ENCODE measurements around the gene PTPRN2.

DNA sequence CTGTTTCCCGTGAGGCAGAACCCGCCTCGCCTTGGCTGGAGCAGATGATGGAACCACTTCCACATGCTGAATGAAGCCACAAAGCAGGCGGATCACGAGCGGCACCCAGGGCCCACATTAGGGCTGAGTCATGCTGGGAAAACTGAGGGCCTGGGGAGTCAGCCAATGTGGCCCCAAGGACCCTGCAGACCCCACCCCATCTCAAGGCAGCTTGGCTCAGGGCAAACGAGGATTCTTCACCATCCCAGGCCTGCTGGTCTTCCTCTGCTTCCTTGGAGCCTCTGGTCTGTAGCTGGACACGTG is 762.9 kb downstream of the PTPRN2 start:
- TF ChIP-seq HDAC1 (IDR thresholded peaks at IDR 0.05) (no peak), RAD21 (CRISPR knock-in tag; conservative IDR thresholded peaks at IDR 0.05 in 1 of 2, IDR thresholded peaks at IDR 0.05 in 1 of 2) (no peak), TEAD4 (IDR thresholded peaks at IDR 0.05; ENCODE audit: low read length) (no peak), TEAD4 (CRISPR knock-in tag; IDR thresholded peaks at IDR 0.05; ENCODE audit: borderline replicate concordance) (no peak), RAD51 (IDR thresholded peaks at IDR 0.05; ENCODE audit: borderline replicate concordance, low read depth) (no peak), E2F3 (CRISPR knock-in tag; IDR thresholded peaks at IDR 0.05) (no peak), SRF (CRISPR knock-in tag; IDR thresholded peaks at IDR 0.05) (no peak), ZC3H4 (CRISPR knock-in tag; IDR thresholded peaks at IDR 0.05; ENCODE audit: borderline replicate concordance) (no peak)
- TF ChIP-seq, protein P1, sequence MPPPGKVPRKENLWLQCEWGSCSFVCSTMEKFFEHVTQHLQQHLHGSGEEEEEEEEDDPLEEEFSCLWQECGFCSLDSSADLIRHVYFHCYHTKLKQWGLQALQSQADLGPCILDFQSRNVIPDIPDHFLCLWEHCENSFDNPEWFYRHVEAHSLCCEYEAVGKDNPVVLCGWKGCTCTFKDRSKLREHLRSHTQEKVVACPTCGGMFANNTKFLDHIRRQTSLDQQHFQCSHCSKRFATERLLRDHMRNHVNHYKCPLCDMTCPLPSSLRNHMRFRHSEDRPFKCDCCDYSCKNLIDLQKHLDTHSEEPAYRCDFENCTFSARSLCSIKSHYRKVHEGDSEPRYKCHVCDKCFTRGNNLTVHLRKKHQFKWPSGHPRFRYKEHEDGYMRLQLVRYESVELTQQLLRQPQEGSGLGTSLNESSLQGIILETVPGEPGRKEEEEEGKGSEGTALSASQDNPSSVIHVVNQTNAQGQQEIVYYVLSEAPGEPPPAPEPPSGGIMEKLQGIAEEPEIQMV (tag; conservative IDR thresholded peaks at IDR 0.05; ENCODE audit: low read depth) = no peak
- TF ChIP-seq, protein P2, sequence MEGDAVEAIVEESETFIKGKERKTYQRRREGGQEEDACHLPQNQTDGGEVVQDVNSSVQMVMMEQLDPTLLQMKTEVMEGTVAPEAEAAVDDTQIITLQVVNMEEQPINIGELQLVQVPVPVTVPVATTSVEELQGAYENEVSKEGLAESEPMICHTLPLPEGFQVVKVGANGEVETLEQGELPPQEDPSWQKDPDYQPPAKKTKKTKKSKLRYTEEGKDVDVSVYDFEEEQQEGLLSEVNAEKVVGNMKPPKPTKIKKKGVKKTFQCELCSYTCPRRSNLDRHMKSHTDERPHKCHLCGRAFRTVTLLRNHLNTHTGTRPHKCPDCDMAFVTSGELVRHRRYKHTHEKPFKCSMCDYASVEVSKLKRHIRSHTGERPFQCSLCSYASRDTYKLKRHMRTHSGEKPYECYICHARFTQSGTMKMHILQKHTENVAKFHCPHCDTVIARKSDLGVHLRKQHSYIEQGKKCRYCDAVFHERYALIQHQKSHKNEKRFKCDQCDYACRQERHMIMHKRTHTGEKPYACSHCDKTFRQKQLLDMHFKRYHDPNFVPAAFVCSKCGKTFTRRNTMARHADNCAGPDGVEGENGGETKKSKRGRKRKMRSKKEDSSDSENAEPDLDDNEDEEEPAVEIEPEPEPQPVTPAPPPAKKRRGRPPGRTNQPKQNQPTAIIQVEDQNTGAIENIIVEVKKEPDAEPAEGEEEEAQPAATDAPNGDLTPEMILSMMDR (IDR thresholded peaks at IDR 0.05 in 2 of 3, conservative IDR thresholded peaks at IDR 0.05 in 1 of 3; ENCODE audit: insufficient read depth in 2 of 3, low read depth in 1 of 3, low read length in 3 of 3) = no peak
